Measurements from ENCODE around the gene PHLDB3.

PHLDB3 gene

GRCh38 chr19:43544077-43544476 lies 39.5 kb upstream of the PHLDB3 start:
- Histone ChIP-seq H3K79me2 (ENCODE audit: insufficient read depth, low read length) (no peaks in the 10 kb centered on the region), H4K20me1 (ENCODE audit: insufficient read depth, low read length, poor library complexity, severe bottlenecking) (no peaks in the 10 kb centered on the region), H3K36me3 (ENCODE audit: insufficient read depth, low read length) (peaks cover 43% of the 10 kb centered on the region; the same call in 1 of the 2 replicates), H3K4me2 (ENCODE audit: low read depth, low read length, poor library complexity, severe bottlenecking) (no peak overlapping the region), H3F3A (ENCODE audit: low read depth) (no peaks in the 10 kb centered on the region), H3K27me3 (ENCODE audit: insufficient read depth, low read length, poor library complexity, severe bottlenecking) (no peaks in the 10 kb centered on the region), H3K4me1 (ENCODE audit: insufficient read depth, low read length, poor library complexity, severe bottlenecking) (no peaks in the 10 kb centered on the region), H3K9me2 (replicated peaks; ENCODE audit: low read depth, low read length) (no peaks in the 10 kb centered on the region), H3K4me3 (ENCODE audit: low read length, poor library complexity, severe bottlenecking) (no peak overlapping the region), H3K9ac (ENCODE audit: low read depth, low read length, poor library complexity, severe bottlenecking) (no peak overlapping the region), H3K9me3 (ENCODE audit: insufficient read depth, low read depth, low read length) (no peaks in the 10 kb centered on the region), H2AFZ (ENCODE audit: low read length) (no peak overlapping the region)
- no peak for TF ChIP-seq CTCF (conservative IDR thresholded peaks at IDR 0.05; ENCODE audit: low read length)
- no peak for TF ChIP-seq EZH2phosphoT487 (IDR thresholded peaks at IDR 0.05; ENCODE audit: borderline replicate concordance)

GRCh38 chr19:43541920-43542650 lies 37.5 kb upstream of the PHLDB3 start:
- no peak overlapping the region for H2AFZ ChIP-seq (ENCODE audit: low read length)
- H3K27me3 ChIP-seq (ENCODE audit: insufficient read depth, low read length, poor library complexity, severe bottlenecking) = no peaks in the 10 kb centered on the region
- TF ChIP-seq CTCF (conservative IDR thresholded peaks at IDR 0.05; ENCODE audit: low read length) (no peak), EZH2phosphoT487 (IDR thresholded peaks at IDR 0.05; ENCODE audit: borderline replicate concordance) (no peak)
- no peak overlapping the region for H3K4me3 ChIP-seq (ENCODE audit: low read length, poor library complexity, severe bottlenecking)
- no peaks in the 10 kb centered on the region for H3K4me1 ChIP-seq (ENCODE audit: insufficient read depth, low read length, poor library complexity, severe bottlenecking)
- no peaks in the 10 kb centered on the region for H3K9me2 ChIP-seq (replicated peaks; ENCODE audit: low read depth, low read length)
- no peaks in the 10 kb centered on the region for H3K79me2 ChIP-seq (ENCODE audit: insufficient read depth, low read length)
- no peak overlapping the region for H3K9ac ChIP-seq (ENCODE audit: low read depth, low read length, poor library complexity, severe bottlenecking)
- no peaks in the 10 kb centered on the region for H4K20me1 ChIP-seq (ENCODE audit: insufficient read depth, low read length, poor library complexity, severe bottlenecking)
- peaks cover 51% of the 10 kb centered on the region; the same call in 1 of the 2 replicates for H3K36me3 ChIP-seq (ENCODE audit: insufficient read depth, low read length)
- H3F3A ChIP-seq (ENCODE audit: low read depth) = no peaks in the 10 kb centered on the region
- H3K9me3 ChIP-seq (ENCODE audit: insufficient read depth, low read depth, low read length) = no peaks in the 10 kb centered on the region
- H3K4me2 ChIP-seq (ENCODE audit: low read depth, low read length, poor library complexity, severe bottlenecking) = no peak overlapping the region

DNA sequence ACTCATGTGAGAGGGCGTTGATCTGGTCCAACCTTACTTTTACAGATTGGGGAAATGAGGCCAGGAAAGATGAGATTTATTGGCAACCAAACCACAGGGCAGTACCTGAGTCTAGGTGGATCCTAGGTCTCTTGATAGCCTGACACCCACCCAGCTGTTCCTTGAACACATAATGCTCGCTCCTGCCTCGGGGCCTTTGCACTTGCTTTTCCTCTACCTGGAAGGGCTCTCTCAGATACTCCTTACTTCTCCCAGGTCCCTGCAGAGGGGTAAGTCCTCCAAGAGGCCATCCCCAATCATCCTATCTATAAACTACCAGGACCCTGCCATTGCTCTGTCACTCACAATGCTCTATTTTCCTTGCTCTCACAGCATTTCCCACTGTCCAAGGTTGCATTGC lies 35.8 kb upstream of the PHLDB3 start:
- TF ChIP-seq CTCF (conservative IDR thresholded peaks at IDR 0.05; ENCODE audit: low read length) (no peak), EZH2phosphoT487 (IDR thresholded peaks at IDR 0.05; ENCODE audit: borderline replicate concordance) (no peak)
- Histone ChIP-seq H3K36me3 (ENCODE audit: insufficient read depth, low read length) (peaks cover 50% of the 10 kb centered on the region; the same call in 1 of the 2 replicates), H3K27me3 (ENCODE audit: insufficient read depth, low read length, poor library complexity, severe bottlenecking) (no peaks in the 10 kb centered on the region), H3K79me2 (ENCODE audit: insufficient read depth, low read length) (no peaks in the 10 kb centered on the region), H2AFZ (ENCODE audit: low read length) (no peak overlapping the region), H3K9me3 (ENCODE audit: insufficient read depth, low read depth, low read length) (no peaks in the 10 kb centered on the region), H3K4me3 (ENCODE audit: low read length, poor library complexity, severe bottlenecking) (no peak overlapping the region), H4K20me1 (ENCODE audit: insufficient read depth, low read length, poor library complexity, severe bottlenecking) (no peaks in the 10 kb centered on the region), H3K9me2 (replicated peaks; ENCODE audit: low read depth, low read length) (no peaks in the 10 kb centered on the region), H3F3A (ENCODE audit: low read depth) (no peaks in the 10 kb centered on the region), H3K9ac (ENCODE audit: low read depth, low read length, poor library complexity, severe bottlenecking) (no peak overlapping the region), H3K4me2 (ENCODE audit: low read depth, low read length, poor library complexity, severe bottlenecking) (no peak overlapping the region), H3K4me1 (ENCODE audit: insufficient read depth, low read length, poor library complexity, severe bottlenecking) (no peaks in the 10 kb centered on the region)

All from Loucy (cell line).